RCC 7860 (cell line): Measurements from ENCODE around the gene MCF2L.

ENCODE experiments used
- DNase-seq: peaks from one replicate; pipeline ENCODE4 v3.0.0-alpha.2; 2015; ENCODE audit warnings: low spot score
- FAIRE-seq: peaks from 2 replicates; lab custom pipeline; 2012; peaks lifted over from hg19 to GRCh38; lab: Jason Lieb, UNC

Gene MCF2L

DNA sequence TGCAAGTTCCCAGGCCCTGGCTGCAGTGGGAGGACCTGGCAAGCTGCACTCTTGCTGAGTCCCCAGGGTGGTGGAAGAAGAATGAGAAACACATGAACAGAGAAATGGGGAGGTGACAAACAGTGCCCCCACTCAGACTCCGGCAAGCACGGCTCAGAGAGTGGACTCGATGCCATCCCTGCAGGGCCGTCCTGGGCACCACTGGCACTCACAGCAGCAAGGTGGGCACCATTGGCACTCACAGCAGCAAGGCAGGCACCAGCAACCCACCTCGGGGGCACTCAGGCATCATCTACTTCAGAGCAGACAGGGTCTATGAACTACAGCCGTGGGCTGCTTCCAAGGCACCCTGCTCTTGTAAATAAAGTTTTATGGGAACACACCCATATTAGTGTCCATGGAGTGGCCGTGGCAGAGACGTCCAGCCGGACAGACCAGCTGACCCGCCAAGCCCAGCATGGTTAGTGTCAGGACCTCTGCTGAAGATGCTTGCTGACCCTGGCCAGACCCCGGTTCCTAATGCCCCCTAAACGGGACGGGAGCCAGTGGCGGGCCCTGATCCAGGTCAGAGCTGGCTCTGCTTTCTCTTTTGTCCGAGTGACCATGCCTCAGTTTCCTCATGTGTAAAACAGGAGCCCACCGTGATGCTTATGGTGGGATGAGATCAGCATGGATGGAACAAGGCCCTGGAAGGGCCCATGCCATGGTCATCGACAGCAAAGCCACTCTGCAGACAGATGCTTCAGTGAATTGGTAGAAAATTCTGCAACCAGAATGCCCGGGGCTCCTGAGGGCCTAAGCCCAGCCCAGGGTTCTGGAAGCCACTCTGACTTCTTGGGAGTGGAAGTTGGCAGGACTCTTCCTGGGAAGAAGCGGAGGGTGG lies 151.5 kb downstream of the MCF2L start:
- DNase-seq, result no peak
- no peak for FAIRE-seq

DNA sequence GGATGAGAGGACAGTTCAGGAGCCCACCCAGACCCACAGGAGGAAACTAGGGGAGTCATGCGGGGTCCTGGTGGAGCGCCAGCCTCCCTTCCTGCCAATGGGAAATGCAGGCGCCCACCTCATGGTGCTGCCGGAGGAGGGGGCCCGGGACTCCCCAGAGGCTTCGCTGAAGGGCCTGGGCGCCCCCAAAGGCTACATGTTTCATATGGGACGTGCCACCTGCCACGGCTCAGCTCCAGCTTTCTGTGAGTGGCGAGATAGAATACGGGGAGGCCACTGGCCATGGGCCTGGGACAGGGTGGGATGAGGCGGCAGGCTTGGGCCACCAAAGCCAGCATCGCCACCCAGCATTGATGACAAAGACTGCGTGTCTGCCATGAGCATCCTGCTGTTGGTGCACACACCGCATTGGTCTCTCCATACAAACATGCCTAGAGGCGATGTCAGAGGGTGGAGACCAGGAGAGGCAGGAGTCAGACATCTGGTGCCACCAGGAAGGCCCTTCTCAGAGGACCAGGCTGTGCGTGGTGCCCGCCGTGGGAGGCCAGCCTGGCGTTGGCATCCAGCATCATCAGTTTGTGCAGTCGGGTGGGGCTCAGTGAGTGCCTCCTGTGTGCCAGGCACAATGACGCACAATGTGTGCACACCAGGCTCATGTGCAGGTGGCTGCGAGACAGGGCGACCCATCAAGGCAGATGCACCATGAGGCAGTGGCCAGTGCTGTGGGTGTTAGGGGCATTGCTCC lies 152.3 kb downstream of the MCF2L start:
- FAIRE-seq (no peak), DNase-seq (no peak)

DNA sequence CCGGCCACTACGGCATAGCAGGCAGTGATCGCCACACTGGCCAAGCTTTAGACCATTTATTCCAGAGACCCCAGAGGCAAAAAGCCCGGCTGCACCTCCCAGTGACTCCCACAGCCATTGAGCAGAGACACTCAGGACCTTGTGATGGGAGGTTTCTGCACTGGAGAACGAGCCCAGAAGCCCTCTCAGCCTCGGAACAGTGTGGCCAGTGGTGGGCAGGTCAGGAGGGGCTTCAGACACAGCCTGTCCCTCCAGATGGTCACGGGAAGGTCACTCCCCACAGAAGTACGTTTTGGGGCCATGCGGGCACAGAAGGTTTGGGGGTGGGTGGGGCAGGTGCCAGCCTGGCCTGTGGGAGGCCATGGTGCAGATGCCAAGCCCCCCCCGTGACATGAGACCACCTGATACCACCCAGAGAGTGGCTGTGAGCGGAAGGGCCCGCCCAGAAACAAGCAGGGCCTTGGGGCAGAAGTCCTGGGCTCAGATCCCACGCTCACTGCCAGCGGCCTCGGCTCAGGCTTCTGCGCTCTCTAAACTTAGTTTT lies 153.0 kb downstream of the MCF2L start:
- no peak for FAIRE-seq
- no peak for DNase-seq

DNA sequence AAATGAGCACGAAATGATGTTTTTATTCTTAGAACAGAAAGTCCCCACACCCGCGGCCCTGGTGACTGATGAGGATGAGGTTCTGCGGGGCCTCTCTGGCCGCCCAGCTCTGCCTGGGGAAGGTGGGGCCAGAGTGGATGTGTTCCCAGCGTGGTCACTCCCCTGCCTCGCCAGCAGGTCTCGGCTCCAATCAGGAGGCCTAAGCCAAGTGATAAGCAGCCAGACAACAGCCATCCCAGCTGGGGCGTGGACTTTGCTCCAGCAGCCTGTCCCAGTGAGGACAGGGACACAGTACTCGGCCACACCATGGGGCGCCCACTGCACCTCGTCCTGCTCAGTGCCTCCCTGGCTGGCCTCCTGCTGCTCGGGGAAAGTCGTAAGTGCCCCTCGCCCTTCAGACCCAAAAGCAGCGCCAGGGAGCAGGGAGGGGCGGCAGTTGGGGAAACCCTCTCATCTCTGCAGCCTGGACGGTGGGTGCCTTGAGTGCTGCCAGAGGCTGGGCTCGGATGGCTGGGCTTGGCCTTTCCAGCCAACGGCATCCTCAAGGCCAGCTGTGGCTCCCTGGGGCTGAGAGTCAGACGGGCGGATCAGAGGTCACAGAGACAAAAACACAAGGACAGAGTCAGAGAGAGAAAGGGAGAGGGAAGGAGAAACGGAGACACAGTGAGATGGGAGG lies 153.7 kb downstream of the MCF2L start, which contains the start of gene F10:
TSS of gene F10 (plus strand) at position 250 of the 676 bp plus-strand sequence. CDS start at position 307, 57 bp downstream.
- DNase-seq (no peak), FAIRE-seq (no peak)

DNA sequence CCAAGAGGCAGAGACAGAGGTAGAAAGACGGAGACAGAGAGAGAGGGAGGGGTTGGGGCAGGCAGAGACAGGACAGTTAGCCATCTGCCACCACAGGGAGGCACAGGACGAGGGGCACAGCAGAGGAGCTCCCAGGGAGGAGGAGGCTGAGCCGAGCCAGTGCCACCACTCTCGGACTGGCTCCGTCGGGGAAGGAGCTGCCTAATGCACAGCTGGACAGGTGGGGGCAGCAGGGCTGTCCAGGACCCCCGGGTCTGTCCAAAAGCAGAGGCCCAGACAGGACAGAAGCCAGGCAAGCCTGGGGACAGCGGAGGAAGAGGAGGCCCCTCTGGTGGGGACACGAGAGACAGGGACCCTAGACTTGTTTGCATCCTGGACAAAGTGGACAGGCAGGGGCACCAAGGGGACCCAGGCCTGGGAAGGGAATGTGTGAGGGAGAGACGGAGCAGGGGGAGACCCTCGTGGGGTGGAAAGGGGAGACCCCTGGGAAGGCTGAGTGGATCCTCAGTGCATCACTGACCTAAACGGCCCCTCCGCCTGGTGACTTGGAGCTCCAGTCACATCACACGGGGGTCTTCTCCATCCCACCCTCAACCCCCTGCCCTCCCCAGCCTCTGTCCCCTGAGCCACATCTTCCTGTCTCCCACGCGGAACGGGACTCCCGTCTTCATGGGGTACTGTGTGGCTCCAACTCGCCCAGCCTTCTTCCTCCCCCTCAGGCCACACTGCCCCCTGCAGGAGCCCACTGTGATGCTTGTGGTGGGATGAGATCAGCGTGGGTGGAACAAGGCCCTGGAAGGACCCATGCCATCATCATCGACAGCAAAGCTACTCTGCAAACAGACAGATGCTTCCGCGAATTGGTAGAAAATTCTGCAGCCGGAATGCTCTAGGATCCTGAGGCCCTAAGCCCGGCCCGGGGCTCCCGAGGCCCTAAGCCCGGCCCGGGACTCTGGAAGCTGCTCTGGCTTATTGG lies 154.5 kb downstream of the MCF2L start:
- FAIRE-seq, result no peak
- DNase-seq, result no peak

DNA sequence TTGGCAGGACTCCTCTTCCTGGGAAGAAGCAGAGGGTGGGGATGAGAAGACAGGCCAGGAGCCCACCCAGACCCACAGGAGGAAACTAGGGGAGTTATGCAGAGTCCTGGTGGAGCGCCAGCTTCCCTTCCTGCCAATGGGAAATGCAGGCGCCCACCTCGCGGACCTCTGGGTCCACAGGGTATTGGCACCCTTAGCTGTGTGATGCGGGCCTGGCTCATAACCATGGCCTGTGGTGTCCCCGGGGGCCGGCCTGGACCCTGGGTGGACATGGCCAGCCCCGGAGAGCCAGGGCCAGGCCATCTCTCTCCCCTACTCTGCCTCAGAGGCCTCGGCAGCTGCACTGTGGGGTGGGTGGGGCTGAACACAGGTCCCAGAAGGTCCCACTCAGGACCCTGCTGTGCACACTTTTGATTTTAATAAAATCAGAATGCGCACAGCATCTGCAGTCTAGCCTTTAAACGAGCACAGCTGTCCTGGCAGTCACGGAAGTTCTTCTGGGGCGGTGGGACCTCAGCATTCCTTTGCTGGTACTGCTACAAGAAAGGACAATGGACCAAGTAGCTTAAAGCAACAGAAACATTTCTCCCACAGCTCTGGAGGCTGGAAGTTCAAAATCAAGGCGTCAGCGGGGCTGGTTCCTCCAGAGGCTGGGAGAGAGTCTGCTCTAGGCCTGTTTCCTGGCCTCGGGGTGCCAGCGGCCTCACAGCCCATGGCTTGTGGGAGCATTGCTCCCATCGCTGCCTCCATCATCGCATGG lies 155.4 kb downstream of the MCF2L start:
- no peak for FAIRE-seq
- DNase-seq, result no peak

DNA sequence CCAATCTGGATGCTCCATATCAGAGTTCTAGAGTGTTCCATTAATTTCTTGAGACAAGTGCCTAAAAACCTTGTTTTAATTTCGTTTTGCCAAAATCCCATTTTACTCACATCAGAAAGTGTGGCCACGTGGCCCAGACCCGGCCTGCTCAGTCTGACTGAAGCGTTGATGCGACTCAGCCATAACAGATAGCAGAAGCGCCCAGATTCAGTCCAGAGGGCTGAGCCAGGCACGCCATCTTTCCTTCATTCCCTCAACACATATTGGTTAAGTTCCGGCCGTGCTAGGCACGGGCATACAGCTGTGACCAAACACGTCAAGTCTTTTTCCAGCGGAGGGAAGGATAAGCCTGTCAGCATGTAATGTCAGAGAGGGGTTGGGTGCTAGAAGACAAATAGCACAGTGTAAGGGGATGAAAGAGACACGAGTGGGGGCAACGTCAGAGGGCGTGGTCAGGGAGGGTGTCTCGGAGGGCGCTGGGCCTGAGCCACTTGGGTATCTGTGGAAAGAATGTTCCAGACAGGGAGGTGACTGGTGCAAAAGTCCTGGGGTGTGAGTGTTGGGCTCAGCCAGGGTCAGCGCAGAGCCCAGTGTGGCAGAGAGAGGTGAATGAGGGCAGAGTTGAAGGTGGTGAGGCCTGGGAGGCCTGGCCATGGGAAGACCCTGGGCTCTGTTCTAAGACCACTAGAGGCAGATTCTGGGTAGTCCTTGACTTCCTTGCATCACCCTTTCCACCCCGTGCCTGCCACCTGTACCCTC lies 156.7 kb downstream of the MCF2L start:
- DNase-seq, result no peak
- FAIRE-seq, result no peak

DNA sequence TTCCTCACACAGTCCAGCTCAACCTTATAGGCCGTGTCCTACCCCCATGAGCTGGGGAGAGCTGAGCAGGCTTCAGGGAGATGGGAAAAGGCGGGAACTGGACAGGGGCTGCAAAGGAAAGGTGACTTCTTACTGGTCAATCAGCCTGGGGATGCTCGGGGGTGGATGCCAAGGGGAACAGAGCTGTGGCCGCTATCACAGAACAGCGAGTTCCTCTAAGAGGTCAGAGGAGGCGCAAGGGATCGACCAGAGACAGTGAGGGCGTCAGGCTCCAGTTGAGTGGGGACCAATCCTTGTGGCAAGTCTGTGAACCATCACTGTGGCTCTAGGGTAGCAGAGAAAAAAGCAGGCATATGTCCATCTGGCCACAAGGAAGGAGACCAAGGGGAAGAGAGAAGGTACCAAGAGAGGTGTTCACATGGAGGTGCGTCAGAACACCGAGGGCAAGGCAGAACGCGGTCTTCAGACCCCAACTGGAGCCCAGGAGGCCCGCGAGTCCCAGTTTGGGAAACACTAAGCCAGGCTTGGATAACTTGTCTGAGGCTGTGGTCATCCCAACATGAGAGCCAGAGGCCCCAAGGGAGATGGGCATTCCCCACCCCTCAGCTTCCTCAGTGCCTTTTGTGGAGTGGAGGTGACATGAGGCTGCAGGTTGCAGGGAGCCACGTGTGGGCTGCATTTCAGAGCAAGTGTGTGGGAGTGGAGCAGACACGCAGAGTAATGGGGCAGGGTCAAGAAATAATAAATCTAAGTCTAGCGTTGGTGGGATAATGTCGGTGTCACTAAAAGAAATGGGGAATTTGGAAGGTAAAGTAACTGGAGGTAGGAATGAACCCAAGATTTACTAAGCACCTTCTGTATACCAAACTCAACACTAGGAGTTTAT lies 157.5 kb downstream of the MCF2L start:
- FAIRE-seq (no peak), DNase-seq (no peak)

DNA sequence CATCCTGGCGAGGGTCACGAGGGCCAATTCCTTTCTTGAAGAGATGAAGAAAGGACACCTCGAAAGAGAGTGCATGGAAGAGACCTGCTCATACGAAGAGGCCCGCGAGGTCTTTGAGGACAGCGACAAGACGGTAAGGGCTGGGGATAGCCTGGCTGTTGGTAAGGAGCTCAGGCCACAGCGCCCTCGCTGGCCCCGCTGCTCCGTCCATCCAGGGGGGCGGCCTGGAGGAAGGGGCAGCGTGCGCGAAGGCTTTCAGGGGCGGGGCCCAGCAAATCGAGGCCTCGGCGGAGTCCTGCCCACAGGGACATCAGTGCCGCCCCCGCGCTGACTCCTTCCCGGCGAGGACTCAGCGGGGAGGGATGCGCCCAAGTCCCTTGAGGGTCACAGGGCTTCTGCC lies 160.5 kb downstream of the MCF2L start:
- FAIRE-seq, result no peak

DNA sequence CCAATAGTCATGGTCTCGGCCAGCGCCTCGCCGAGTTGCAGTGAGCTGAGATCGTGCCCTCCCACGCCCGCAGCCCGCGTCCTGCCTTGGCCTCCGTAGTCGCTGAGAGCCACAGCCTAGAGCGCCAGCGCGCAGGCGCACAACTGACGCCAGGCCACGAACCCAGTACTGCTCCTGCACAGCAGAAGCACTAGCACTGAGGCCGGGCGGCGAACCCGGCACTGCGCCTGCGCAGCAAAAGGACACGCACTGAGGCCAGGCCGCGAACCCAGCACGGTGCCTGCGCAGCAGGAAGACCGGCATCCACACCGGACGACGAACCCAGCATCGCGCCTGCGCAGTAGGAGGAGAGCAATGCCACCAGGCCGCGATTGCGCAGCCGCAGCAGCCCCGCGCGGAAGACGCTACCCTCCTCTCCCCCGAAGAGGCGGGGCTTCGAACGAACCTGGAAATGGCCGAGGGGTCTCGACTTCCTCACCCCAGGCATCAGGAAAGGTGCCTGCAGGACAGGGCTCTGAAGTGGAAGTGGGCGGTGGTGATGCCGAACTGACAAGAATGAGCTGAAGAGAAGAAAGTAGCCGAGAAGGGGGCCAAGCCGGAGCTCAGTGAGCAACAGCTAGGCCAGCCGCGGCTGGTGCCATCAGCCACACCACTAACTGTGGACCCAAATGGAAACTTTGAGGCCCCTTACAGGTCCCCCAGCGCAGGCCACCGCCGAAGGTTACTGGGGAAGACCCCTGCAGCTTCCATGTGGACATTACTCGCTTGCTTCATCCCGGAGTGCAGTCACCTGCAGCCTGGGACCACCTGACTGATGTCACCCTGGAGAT lies 161.1 kb downstream of the MCF2L start:
- no peak for FAIRE-seq
- no peak for DNase-seq

More for the DNA sequence above, 160.5 kb downstream of the MCF2L start:
- DNase-seq, result no peak

DNA sequence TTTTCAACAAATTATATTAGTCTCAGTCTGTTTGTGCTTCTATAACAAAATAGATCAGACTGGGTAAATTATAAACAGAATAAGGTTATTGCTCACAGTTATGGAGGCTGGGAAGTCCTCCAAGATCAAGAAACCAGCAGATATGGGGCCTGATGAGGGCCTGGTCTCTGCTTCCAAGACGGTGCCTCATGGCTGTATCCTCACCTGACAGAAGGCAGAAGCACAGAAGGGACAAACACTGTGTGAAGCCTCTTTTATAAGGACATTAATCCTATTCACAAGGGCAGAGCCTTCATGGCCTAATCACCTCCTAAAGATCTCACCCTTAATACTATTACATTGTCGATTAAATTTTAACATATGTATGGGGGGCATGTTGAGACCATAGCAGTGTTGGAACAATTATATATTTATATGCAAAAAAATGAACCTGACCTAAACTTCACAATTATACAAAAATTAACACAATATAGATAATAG lies 166.3 kb downstream of the MCF2L start:
- no peak for DNase-seq

DNA sequence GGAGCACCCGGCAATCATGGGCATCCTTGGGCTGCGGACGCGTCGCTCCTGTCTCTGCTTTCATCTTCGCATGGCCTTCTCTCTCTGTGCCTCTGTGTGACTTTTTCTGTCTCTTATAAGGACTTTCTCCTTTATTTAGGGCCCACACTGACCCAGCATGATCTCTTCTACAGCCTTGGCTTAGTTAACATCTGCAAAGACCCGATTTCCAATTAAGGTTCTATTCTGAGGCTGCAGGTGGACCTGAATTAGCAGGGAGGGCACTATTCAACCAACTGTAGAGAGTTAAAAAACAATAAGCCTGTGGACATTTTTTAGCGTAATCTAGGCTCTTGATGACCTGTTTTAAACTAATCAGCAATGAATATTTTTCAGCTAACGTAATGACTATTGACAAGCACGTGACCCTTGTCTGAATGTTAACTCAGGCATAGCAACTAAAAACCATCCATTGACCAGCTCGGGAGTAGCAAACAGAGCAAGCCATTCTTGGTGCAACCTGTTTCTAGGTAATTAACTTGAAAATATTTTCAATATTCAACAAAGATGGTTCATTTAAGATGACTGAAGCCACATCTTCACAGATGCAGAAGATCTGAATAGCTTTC lies 168.8 kb downstream of the MCF2L start:
- DNase-seq (no peak), FAIRE-seq (no peak)

More for the DNA sequence above, 166.3 kb downstream of the MCF2L start:
- no peak for FAIRE-seq

DNA sequence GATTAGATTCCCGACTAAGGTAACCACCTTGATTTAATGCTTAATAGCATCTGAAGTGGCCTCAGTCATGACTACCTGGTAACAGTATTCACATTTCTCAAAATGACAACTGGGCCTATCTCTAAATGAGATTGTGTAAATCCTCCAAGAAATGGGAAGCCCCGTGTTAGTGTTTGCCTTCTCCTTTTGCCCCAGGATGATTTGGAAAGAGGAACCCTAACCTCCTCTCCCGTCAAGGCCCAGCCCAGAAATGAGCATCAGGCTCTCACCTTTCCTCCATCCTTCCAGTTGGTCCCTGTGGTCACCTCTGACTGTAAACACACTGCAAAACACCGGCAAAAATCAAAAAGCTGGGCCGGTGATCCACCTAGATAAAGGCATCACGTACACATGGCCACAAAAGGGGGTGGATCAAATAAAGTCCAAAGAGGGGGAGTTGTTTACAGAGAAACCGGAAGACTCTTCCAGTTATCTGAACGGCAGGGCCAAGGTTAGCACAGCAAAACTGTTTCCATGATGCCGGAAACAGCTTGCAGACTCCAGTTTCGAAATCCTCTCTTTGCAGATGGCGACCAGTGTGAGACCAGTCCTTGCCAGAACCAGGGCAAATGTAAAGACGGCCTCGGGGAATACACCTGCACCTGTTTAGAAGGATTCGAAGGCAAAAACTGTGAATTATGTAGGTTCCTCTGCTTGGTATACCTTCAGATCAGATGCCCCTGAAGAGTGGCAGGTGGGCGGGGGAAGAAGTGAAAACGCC lies 170.0 kb downstream of the MCF2L start:
- no peak for FAIRE-seq
- no peak for DNase-seq

DNA sequence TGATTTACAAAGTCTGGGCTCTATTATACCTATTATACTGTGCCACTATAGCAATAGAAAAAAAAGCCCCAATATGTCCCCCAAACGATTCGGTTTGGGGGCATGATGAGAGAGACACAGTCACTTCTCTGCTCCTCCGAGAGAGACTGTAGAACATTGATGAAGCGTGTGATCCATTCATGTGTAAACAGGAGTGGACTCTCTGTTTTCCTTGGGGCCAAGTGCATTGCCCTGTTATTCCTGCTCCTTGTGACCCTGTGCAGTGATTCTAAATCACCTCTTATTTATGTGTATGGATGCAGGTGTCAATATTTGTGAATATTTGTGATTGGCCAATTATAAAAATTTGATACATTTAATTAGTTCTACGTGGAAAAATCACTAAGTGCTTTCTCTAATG lies 170.6 kb downstream of the MCF2L start:
- no peak for DNase-seq
- no peak for FAIRE-seq
